Testis (tissue), 3 donors: ENCODE measurements around the gene SYTL2. TPM values are rescaled to one million over a fixed set of nuclear protein-coding genes. Genes with fewer than 3 reads are reported as not detected.

Experiments
- DNase-seq: peaks from one replicate; pipeline ENCODE4 v3.0.0-alpha.2; 2019
- H3K27ac ChIP-seq, 2 donors: fragments of 200-600 bp; sonication (generic); one replicate each; pipeline ENCODE4 v1.5.1; 2019
- H3K27me3 ChIP-seq: fragments of 200-600 bp; sonication (generic); one replicate; pipeline ENCODE4 v1.5.1; 2019
- H3K36me3 ChIP-seq: fragments of 200-600 bp; sonication (generic); one replicate; pipeline ENCODE4 v1.5.1; 2017; ENCODE audit warnings: low read depth; ENCODE audit errors: missing control alignments
- H3K4me1 ChIP-seq: fragments of 200-600 bp; sonication (generic); one replicate; pipeline ENCODE4 v1.5.1; 2019
- H3K4me3 ChIP-seq, 2 donors: fragments of 200-600 bp; sonication (generic); one replicate each; pipeline ENCODE4 v1.5.1; 2017 to 2019
- H3K9me3 ChIP-seq: fragments of 200-600 bp; sonication (generic); one replicate; pipeline ENCODE4 v1.5.1; 2017
- POLR2A ChIP-seq: fragments of 450-650 bp; IDR thresholded peaks from one replicate; pipeline ENCODE4 v1.6.1; 2017; ENCODE audit warnings: antibody characterized with exemption, mild to moderate bottlenecking, moderate library complexity
- WGBS, 2 donors: methylation state at CpG; one replicate each; pipeline ENCODE4 v1.1.5; 2018; 5-methylcytosine and 5-hydroxymethylcytosine counted together
- intact Hi-C: fragments of 100-400 bp; cut with DNase I; formaldehyde crosslinking; loops from one replicate; pipeline ENCODE4 v1.15.1; 2023; ENCODE audit warnings: low total_unique reads
- polyA plus RNA-seq: library from polyadenylated mRNA; stranded (reverse); fragments of 350-450 nt; fragmentation: Illumina TruSeq; extraction: RNeasy Lipid Tissue Mini Kit (QIAGEN cat#74804); gene quantifications from one replicate; pipeline ENCODE4 v1.2.3, GENCODE V29; 2014; ENCODE audit warnings: low read depth, low replicate concordance; ENCODE audit not compliant: insufficient read depth
- total RNA-seq, 2 donors: library from RNA; depleted of rRNA; stranded (reverse); fragments of >200 nt; gene quantifications; one replicate each; pipeline ENCODE4 v1.2.3, GENCODE V29; 2016
- TF ChIP-seq, protein P1 (sequence below), 3 experiments: fragments of 450-650 bp in 2 of 3; fragments of 200-600 bp in 1 of 3; sonication (generic) in 1 of 3; IDR thresholded peaks; one replicate each; pipeline ENCODE4 v1.5.1; 2016 to 2019; ENCODE audit warnings: antibody characterized with exemption in 3 of 3, mild to moderate bottlenecking in 2 of 3, moderate library complexity in 1 of 3

The SYTL2 gene
- total and polyA plus RNA-seq, 3 donors from 2014 or later = 12.3 to 16.9 (median 14.4) TPM

DNA sequence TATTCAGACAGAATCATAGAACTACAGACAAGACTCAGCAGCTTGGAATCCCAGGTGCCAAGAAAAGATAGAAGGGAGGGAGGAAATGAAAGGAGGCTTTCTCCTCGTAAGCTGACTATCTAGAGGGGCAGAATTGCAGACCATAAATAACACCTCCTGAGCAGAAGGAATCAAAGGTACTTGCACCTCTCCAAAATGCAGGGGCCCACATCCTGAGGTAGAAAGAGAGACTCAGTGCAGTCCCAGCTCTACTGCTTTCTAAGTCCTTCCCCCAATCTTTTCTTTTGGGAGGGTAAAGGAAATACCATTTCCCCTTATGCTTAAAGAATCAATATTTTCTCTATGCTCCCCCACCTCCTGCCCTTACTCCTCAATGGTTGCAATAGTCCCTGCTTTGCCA lies 55.2 kb downstream of the SYTL2 start:
- Histone ChIP-seq H3K27ac (no peak overlapping the region), H3K27me3 (no peaks in the 10 kb centered on the region), H3K4me3 (no peak overlapping the region), H3K9me3 (no peaks in the 10 kb centered on the region), H3K36me3 (no peaks in the 10 kb centered on the region), H3K4me1 (peaks cover 3% of the 10 kb centered on the region)
- intact Hi-C loops = no loop called here
- no peak for DNase-seq
- WGBS, 2 donors = 64 to 84% methylated on average over 1 of the region's 1 CpG
- no peak for TF ChIP-seq POLR2A
- TF ChIP-seq, protein P1, sequence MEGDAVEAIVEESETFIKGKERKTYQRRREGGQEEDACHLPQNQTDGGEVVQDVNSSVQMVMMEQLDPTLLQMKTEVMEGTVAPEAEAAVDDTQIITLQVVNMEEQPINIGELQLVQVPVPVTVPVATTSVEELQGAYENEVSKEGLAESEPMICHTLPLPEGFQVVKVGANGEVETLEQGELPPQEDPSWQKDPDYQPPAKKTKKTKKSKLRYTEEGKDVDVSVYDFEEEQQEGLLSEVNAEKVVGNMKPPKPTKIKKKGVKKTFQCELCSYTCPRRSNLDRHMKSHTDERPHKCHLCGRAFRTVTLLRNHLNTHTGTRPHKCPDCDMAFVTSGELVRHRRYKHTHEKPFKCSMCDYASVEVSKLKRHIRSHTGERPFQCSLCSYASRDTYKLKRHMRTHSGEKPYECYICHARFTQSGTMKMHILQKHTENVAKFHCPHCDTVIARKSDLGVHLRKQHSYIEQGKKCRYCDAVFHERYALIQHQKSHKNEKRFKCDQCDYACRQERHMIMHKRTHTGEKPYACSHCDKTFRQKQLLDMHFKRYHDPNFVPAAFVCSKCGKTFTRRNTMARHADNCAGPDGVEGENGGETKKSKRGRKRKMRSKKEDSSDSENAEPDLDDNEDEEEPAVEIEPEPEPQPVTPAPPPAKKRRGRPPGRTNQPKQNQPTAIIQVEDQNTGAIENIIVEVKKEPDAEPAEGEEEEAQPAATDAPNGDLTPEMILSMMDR (IDR thresholded peaks at IDR 0.05) = no peak

DNA sequence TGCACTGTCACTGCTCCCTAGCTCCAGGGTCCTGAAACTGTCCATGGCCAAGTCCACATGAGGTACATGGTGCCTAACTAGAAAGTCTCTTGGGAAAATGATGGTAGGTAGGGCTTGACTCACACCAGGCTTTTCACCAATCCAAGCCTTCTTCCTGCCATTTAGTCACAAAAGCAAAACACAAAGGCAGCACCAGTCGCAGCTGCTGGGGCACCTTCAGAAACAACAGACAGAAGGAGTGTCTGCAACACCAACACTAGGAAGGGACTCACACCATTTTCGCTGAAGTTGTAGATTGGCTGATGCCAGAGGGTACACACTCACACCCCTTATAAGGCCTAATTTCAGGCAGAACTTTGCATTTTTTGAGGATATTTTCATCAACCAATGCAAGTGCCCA lies 55.7 kb downstream of the SYTL2 start:
- no peaks in the 10 kb centered on the region for H3K27me3 ChIP-seq
- no peaks in the 10 kb centered on the region for H3K9me3 ChIP-seq
- no peak overlapping the region for H3K27ac ChIP-seq
- H3K36me3 ChIP-seq = no peaks in the 10 kb centered on the region
- peaks cover 3% of the 10 kb centered on the region for H3K4me1 ChIP-seq
- intact Hi-C loops = no loop called here
- no peak overlapping the region for H3K4me3 ChIP-seq
- WGBS, 2 donors = 91 to 95% methylated on average over 2 of the region's 2 CpGs
- TF ChIP-seq, protein P1 (IDR thresholded peaks at IDR 0.05) = no peak
- TF ChIP-seq POLR2A = no peak
- DNase-seq = no peak

DNA sequence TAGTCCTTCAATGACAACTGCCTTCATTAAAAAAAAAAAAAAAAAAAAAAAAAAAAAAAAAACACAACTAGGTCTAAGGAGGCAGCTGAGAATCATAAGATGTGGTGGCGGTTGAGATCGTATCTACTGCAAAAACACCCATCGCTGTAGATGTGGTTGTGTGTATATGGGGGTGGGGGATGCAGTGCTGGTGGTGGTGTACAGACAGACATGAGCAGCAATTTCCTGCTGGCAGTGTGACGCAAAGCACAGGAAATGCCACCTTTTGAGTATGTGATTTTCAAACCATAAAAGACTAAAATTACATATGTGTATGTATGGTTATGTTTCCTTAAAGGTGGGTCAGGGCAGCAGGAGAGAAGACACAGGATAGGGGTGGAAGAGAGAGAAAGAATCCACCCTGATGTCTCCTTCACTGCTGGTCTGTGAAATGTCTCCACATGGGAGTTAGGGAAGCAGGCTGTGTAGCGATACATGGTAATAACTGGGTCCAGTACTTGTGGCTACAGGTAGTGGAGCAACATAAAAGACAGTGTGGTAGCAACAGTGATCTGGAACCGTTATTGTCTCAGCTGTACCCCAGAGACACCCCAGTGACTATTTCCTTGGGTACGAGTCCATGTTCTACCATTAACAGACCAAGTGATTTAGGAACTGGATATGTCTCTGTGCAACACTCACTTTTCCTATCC lies 57.9 kb downstream of the SYTL2 start:
- Histone ChIP-seq H3K27me3 (no peaks in the 10 kb centered on the region), H3K36me3 (no peaks in the 10 kb centered on the region), H3K9me3 (no peaks in the 10 kb centered on the region), H3K4me3 (no peak overlapping the region), H3K4me1 (peaks cover 3% of the 10 kb centered on the region), H3K27ac (no peak overlapping the region)
- TF ChIP-seq, protein P1 (IDR thresholded peaks at IDR 0.05) = no peak
- TF ChIP-seq POLR2A = no peak
- 89 to 92% methylated on average over 7 of the region's 7 CpGs for WGBS, 2 donors
- DNase-seq = peak; percentile 20
- intact Hi-C loops = no loop called here

DNA sequence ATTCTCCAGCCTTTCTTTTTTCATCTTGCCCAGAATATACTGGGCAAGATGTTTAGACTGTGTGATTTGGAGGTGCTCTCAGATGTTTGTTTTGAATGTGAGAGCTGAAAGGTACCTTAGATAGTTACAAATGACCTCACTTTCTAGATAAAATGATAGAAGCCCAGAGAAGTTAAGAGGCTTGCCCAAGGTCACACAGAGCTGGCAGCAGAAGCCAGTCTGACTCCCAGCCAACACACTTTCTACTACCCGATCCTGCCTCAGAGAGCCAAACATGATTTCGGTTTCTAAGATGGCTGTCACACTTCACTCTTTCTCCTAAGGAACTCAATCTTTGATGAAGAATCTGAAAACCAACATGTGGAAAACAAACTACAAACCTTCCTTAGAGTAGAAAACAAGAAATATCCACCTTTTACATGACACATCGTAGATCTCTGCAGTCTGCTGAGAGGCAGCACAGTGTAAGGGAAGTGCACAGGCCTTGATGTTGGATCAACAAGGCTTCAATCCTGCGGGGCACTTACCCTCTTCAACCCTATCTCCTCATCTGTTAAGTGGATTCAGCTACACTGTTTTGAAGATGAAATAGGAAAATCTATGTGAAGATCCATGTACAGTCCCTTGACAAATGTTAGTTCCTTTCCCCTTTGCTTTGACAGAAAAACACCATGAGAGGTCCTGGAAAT lies 58.6 kb downstream of the SYTL2 start:
- 71 to 79% methylated on average over 4 of the region's 4 CpGs for WGBS, 2 donors
- intact Hi-C loops = no loop called here

More for the DNA sequence above, 58.6 kb downstream of the SYTL2 start:
- H3K4me3 ChIP-seq = no peak overlapping the region
- H3K27me3 ChIP-seq = no peaks in the 10 kb centered on the region
- TF ChIP-seq, protein P1 (IDR thresholded peaks at IDR 0.05) = no peak
- no peak for TF ChIP-seq POLR2A
- DNase-seq = no peak
- H3K9me3 ChIP-seq = no peaks in the 10 kb centered on the region
- H3K27ac ChIP-seq = no peak overlapping the region
- H3K4me1 ChIP-seq = peaks cover 3% of the 10 kb centered on the region
- H3K36me3 ChIP-seq = no peaks in the 10 kb centered on the region
